K562 (cell line): Measurements from ENCODE around the gene CSN1S1. TPM values are rescaled to one million over a fixed set of nuclear protein-coding genes. Genes with fewer than 3 reads are reported as not detected.

Source experiments
- ATAC-seq: fragments of 200-7000 bp; cut with Tn5 transposase; 3 replicates; pipeline ENCODE4 v1.9.1; 2020; ENCODE audit warnings: moderate library complexity
- BruUV-seq: library from RNA; stranded (reverse); fragments of 400-500 nt; replicated peaks from 2 replicates; lab custom pipeline; 2021; lab: Mats Ljungman, UMichigan
- CTCF ChIA-PET: fragments of 300-600 bp; formaldehyde crosslinking; extraction: SDS; loops from one replicate; lab custom pipeline; 2021; ENCODE audit warnings: low intra/inter-chr PET ratio; lab: Yijun Ruan, JAX
- POLR2A ChIA-PET: fragments of 300-600, 350-650 bp; sonication (Branson Sonifier 250); formaldehyde crosslinking; extraction: SDS; loops from one replicate; lab custom pipeline; 2021; ENCODE audit warnings: antibody characterized with exemption, inconsistent platforms; lab: Yijun Ruan, JAX
- DNase-seq, 4 experiments: peaks; one replicate each; pipeline versions ENCODE4 v3.0.0 to v3.0.0-alpha.2; 2011 to 2018; ENCODE audit warnings: low spot score in 3 of 4, mixed read lengths in 3 of 4; ENCODE audit errors: extremely low read depth in 1 of 4
- FAIRE-seq: peaks from 2 replicates; lab custom pipeline; 2011; peaks lifted over from hg19 to GRCh38; lab: Jason Lieb, UNC
- H2AFZ ChIP-seq: 2 replicates; pipeline ENCODE4 v1.6.0; 2011; ENCODE audit warnings: low read depth, low read length, control low read depth, inconsistent platforms
- H3K27ac ChIP-seq: fragments of 200-600 bp; 3 replicates; pipeline ENCODE4 v1.8.0; 2011; ENCODE audit warnings: low read depth, mild to moderate bottlenecking, control low read depth, inconsistent platforms, low read length, moderate library complexity, mixed read lengths; ENCODE audit errors: extremely low read depth
- H3K27me3 ChIP-seq, 2 experiments: fragments of 300-600 bp in 1 of 2; 2 replicates in 1 of 2; 3 replicates in 1 of 2; pipeline versions ENCODE4 v1.6.0 to v1.8.0; 2011; ENCODE audit warnings: inconsistent platforms in 2 of 2, low read length in 2 of 2, mild to moderate bottlenecking in 1 of 2, mixed read lengths in 1 of 2, moderate library complexity in 1 of 2; ENCODE audit not compliant: control insufficient read depth in 2 of 2, insufficient read depth in 2 of 2
- H3K36me3 ChIP-seq: fragments of 300-600 bp; 3 replicates; pipeline ENCODE4 v1.8.0; 2011; ENCODE audit warnings: mild to moderate bottlenecking, low read length, inconsistent platforms; ENCODE audit not compliant: control insufficient read depth, insufficient read depth
- H3K4me1 ChIP-seq, 2 experiments: fragments of 200-600 bp in 1 of 2; replicated peaks in 1 of 2; 2 replicates in 1 of 2; 3 replicates in 1 of 2; pipeline versions ENCODE4 v1.5.1 to v1.8.0; 2011; ENCODE audit warnings: inconsistent platforms in 2 of 2, low read length in 2 of 2, mild to moderate bottlenecking in 1 of 2, mixed read lengths in 1 of 2, moderate library complexity in 1 of 2; ENCODE audit not compliant: control insufficient read depth in 2 of 2, insufficient read depth in 2 of 2
- H3K4me2 ChIP-seq: 2 replicates; pipeline ENCODE4 v1.6.1; 2011; ENCODE audit warnings: low read length, control low read depth, inconsistent platforms, mixed read lengths; ENCODE audit not compliant: insufficient read depth
- H3K4me3 ChIP-seq: fragments of 200-600 bp; sonication (generic), shearing (Covaris generic); 2 replicates; pipeline ENCODE4 v1.5.1; 2016; ENCODE audit warnings: control low read depth, inconsistent platforms
- H3K79me2 ChIP-seq: fragments of 200-600 bp; 3 replicates; pipeline ENCODE4 v1.8.0; 2011; ENCODE audit warnings: low read length, inconsistent platforms; ENCODE audit not compliant: control insufficient read depth, insufficient read depth
- H3K9ac ChIP-seq, 2 experiments: 2 replicates each; pipeline versions ENCODE4 v1.6.0 to v1.6.1; 2011; ENCODE audit warnings: low read depth in 2 of 2, low read length in 2 of 2, control low read depth in 1 of 2, inconsistent platforms in 1 of 2, mild to moderate bottlenecking in 1 of 2, mixed read lengths in 1 of 2; ENCODE audit not compliant: insufficient read depth in 1 of 2
- H3K9me1 ChIP-seq: one replicate; pipeline ENCODE4 v1.6.0; 2011; ENCODE audit warnings: inconsistent platforms, mild to moderate bottlenecking, low read length, moderate library complexity; ENCODE audit not compliant: control insufficient read depth, insufficient read depth
- H3K9me3 ChIP-seq: replicated peaks from 2 replicates; pipeline ENCODE4 v1.5.1; 2011; ENCODE audit warnings: low read depth, low read length, inconsistent platforms; ENCODE audit not compliant: control insufficient read depth, insufficient read depth
- H4K20me1 ChIP-seq: replicated peaks from 2 replicates; pipeline ENCODE4 v1.6.1; 2011; ENCODE audit warnings: low read length, inconsistent platforms, mixed read lengths; ENCODE audit not compliant: control insufficient read depth, insufficient read depth
- ADNP ChIP-seq: fragments of 200-800 bp; sonication (Bioruptor generic); IDR thresholded peaks from 2 replicates; pipeline ENCODE4 v1.6.1; 2016; ENCODE audit warnings: missing genetic modification characterization, missing compliant biosample characterization
- BCL6 ChIP-seq: fragments of 250-450 bp; sonication (Bioruptor Pico); IDR thresholded peaks from 2 replicates; pipeline ENCODE4 v1.4.0; 2020
- CCAR2 ChIP-seq: fragments of 200-400 bp; formaldehyde crosslinking; IDR thresholded peaks from 2 replicates; pipeline ENCODE4 v1.6.1; 2017; ENCODE audit warnings: mild to moderate bottlenecking, low read depth, low read length
- EP400 ChIP-seq: fragments of 450-650 bp; IDR thresholded peaks from 2 replicates; pipeline ENCODE4 v1.6.1; 2017; ENCODE audit warnings: antibody characterized with exemption, mild to moderate bottlenecking, moderate library complexity
- JUN ChIP-seq, 2 experiments: sonication (generic) in 1 of 2; formaldehyde crosslinking in 1 of 2; IDR thresholded peaks; 2 replicates each; pipeline versions ENCODE4 v1.6.1 to v1.8.0; 2012 to 2022; ENCODE audit warnings: borderline replicate concordance in 2 of 2, mild to moderate bottlenecking in 2 of 2, improper control_type of control experiment in 1 of 2, low read depth in 1 of 2, low read length in 1 of 2, missing genetic modification reagents in 1 of 2
- KLF13 ChIP-seq: fragments of 450-650 bp; IDR thresholded peaks from 2 replicates; pipeline ENCODE4 v1.6.1; 2016; ENCODE audit warnings: missing genetic modification characterization, low read depth, mild to moderate bottlenecking, missing compliant biosample characterization, moderate library complexity, borderline replicate concordance
- NR4A1 ChIP-seq, 2 experiments: fragments of 250-450 bp in 1 of 2; fragments of 450-650 bp in 1 of 2; sonication (Bioruptor Pico) in 1 of 2; IDR thresholded peaks; 2 replicates each; pipeline versions ENCODE4 v1.4.0 to v1.6.1; 2016 to 2020; ENCODE audit warnings: mild to moderate bottlenecking in 2 of 2, missing compliant biosample characterization in 1 of 2, missing genetic modification characterization in 1 of 2, moderate library complexity in 1 of 2
- NRF1 ChIP-seq, 2 experiments: fragments of 450-650 bp; IDR thresholded peaks in 1 of 2; conservative IDR thresholded peaks in 1 of 2; 2 replicates each; pipeline ENCODE4 v1.6.1; 2014; ENCODE audit warnings: mild to moderate bottlenecking in 2 of 2
- RFX7 ChIP-seq: fragments of 250-450 bp; sonication (Bioruptor Pico); IDR thresholded peaks from 2 replicates; pipeline ENCODE4 v1.5.1; 2021; ENCODE audit warnings: mild to moderate bottlenecking
- WHSC1 ChIP-seq: IDR thresholded peaks from one replicate; pipeline ENCODE4 v1.6.1; 2012; ENCODE audit warnings: low read length, control low read depth, inconsistent platforms
- ZNF174 ChIP-seq: fragments of 250-450 bp; sonication (Bioruptor Pico); IDR thresholded peaks from 2 replicates; pipeline ENCODE4 v1.4.0; 2020; ENCODE audit warnings: mild to moderate bottlenecking
- ZNF717 ChIP-seq: fragments of 250-450 bp; sonication (Bioruptor Pico); IDR thresholded peaks from 2 replicates; pipeline ENCODE4 v1.5.0; 2021
- in situ Hi-C: fragments of 300-500 bp; cut with MboI; formaldehyde crosslinking; loops from 4 replicates; pipeline ENCODE4 v1.15.0; 2018; ENCODE audit warnings: inconsistent platforms, mixed read lengths
- intact Hi-C: fragments of 100-400 bp; cut with micrococcal nuclease; formaldehyde crosslinking; loops from 2 replicates; pipeline ENCODE4 v1.14.2; 2022
- polyA plus RNA-seq, 8 experiments: library from polyadenylated mRNA; depleted of rRNA in 4 of 8; stranded (reverse) in 5 of 8; unstranded in 3 of 8; fragments of >200 nt; fragmentation: Nextera tagmentation in 2 of 8; fragmentation: Illumina TruSeq in 1 of 8; extraction: Ambion mirVana in 2 of 8; extraction: Trizol in 1 of 8; gene quantifications; 2 replicates each; pipeline versions ENCODE4 v1.2.1 to v1.2.3, GENCODE V29; 2011 to 2014; ENCODE audit warnings: inconsistent platforms in 1 of 8, missing spikeins in 1 of 8
- total RNA-seq, 7 experiments: library from RNA; depleted of rRNA in 6 of 7; stranded (reverse); fragments of >200 nt in 6 of 7; fragmentation: Illumina TruSeq in 2 of 7; extraction: Trizol in 2 of 7; gene quantifications; 2 replicates each; pipeline versions ENCODE4 v1.2.1 to v1.2.3, GENCODE V29; 2011 to 2021; ENCODE audit warnings: low replicate concordance in 1 of 7
- TF ChIP-seq, protein P1 (sequence below): fragments of 250-450 bp; sonication (Bioruptor Pico); IDR thresholded peaks from 2 replicates; pipeline ENCODE4 v1.6.1; 2021; ENCODE audit warnings: mild to moderate bottlenecking
- TF ChIP-seq, protein P2 (sequence below): sonication (generic); formaldehyde crosslinking; IDR thresholded peaks from 2 replicates; pipeline ENCODE4 v1.8.1; 2023; ENCODE audit warnings: mild to moderate bottlenecking, missing genetic modification reagents
- TF ChIP-seq, protein P3 (sequence below): sonication (generic); formaldehyde crosslinking; IDR thresholded peaks from 2 replicates; pipeline ENCODE4 v1.8.1; 2023; ENCODE audit warnings: missing genetic modification reagents, mild to moderate bottlenecking, borderline replicate concordance

The CSN1S1 gene
- total and polyA plus RNA-seq, 9 of the 15 experiments (the other 6 are each of a cell fraction or from before 2014, with no cell fraction given): not detected

DNA sequence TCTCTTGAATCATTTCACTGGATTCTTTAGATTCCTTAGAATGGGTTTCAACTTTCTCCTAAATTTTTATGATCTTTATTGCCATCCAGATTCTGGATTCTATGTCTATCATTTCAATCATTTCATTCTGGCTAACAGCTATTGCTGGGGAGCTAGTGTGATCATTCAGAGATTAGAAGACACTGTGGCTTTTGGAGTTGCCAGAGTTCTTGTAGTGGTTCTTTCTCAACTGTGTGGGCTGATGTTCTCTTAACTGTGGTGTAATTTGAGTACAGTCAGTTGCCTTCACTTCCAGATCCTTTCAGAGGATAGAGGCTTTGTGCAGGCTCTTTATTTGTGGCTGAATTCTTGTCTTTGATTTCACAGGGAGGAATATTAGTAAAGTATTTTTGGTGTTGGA, 46.7 kb downstream of the CSN1S1 start:
- no peak for FAIRE-seq
- H3K4me1 ChIP-seq: no peaks in the 10 kb centered on the region
- no peak for DNase-seq
- intact Hi-C loops (no loop called here), in situ Hi-C loops (no loop called here)
- H4K20me1 ChIP-seq: no peaks in the 10 kb centered on the region
- CTCF ChIA-PET: no interaction called here
- no peaks in the 10 kb centered on the region for H3K36me3 ChIP-seq
- BruUV-seq: no TSS peak
- H3K9me1 ChIP-seq: no peaks in the 10 kb centered on the region
- POLR2A ChIA-PET: no interaction called here
- H2AFZ ChIP-seq: no peak overlapping the region
- H3K27me3 ChIP-seq: no peaks in the 10 kb centered on the region
- TF ChIP-seq ZNF174 (CRISPR knock-in tag) (no peak), BCL6 (CRISPR knock-in tag) (no peak), WHSC1 (no peak), CCAR2 (no peak), RFX7 (no peak), ADNP (tag) (no peak), JUN (IDR thresholded peaks at IDR 0.05; ENCODE audit: borderline replicate concordance, low read depth, low read length) (no peak), JUN (CRISPR knock-in tag; IDR thresholded peaks at IDR 0.05; ENCODE audit: borderline replicate concordance) (no peak), NR4A1 (CRISPR knock-in tag; IDR thresholded peaks at IDR 0.05) (no peak), NR4A1 (tag; IDR thresholded peaks at IDR 0.05) (no peak), EP400 (no peak), NRF1 (conservative IDR thresholded peaks at IDR 0.05 in 1 of 2, IDR thresholded peaks at IDR 0.05 in 1 of 2) (no peak), ZNF717 (CRISPR knock-in tag) (no peak), KLF13 (tag) (no peak)
- TF ChIP-seq, protein P1, sequence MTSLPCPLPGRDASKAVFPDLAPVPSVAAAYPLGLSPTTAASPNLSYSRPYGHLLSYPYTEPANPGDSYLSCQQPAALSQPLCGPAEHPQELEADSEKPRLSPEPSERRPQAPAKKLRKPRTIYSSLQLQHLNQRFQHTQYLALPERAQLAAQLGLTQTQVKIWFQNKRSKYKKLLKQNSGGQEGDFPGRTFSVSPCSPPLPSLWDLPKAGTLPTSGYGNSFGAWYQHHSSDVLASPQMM (CRISPR knock-in tag): no peak
- TF ChIP-seq, protein P2, sequence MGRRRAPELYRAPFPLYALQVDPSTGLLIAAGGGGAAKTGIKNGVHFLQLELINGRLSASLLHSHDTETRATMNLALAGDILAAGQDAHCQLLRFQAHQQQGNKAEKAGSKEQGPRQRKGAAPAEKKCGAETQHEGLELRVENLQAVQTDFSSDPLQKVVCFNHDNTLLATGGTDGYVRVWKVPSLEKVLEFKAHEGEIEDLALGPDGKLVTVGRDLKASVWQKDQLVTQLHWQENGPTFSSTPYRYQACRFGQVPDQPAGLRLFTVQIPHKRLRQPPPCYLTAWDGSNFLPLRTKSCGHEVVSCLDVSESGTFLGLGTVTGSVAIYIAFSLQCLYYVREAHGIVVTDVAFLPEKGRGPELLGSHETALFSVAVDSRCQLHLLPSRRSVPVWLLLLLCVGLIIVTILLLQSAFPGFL (CRISPR knock-in tag): no peak
- TF ChIP-seq, protein P3, sequence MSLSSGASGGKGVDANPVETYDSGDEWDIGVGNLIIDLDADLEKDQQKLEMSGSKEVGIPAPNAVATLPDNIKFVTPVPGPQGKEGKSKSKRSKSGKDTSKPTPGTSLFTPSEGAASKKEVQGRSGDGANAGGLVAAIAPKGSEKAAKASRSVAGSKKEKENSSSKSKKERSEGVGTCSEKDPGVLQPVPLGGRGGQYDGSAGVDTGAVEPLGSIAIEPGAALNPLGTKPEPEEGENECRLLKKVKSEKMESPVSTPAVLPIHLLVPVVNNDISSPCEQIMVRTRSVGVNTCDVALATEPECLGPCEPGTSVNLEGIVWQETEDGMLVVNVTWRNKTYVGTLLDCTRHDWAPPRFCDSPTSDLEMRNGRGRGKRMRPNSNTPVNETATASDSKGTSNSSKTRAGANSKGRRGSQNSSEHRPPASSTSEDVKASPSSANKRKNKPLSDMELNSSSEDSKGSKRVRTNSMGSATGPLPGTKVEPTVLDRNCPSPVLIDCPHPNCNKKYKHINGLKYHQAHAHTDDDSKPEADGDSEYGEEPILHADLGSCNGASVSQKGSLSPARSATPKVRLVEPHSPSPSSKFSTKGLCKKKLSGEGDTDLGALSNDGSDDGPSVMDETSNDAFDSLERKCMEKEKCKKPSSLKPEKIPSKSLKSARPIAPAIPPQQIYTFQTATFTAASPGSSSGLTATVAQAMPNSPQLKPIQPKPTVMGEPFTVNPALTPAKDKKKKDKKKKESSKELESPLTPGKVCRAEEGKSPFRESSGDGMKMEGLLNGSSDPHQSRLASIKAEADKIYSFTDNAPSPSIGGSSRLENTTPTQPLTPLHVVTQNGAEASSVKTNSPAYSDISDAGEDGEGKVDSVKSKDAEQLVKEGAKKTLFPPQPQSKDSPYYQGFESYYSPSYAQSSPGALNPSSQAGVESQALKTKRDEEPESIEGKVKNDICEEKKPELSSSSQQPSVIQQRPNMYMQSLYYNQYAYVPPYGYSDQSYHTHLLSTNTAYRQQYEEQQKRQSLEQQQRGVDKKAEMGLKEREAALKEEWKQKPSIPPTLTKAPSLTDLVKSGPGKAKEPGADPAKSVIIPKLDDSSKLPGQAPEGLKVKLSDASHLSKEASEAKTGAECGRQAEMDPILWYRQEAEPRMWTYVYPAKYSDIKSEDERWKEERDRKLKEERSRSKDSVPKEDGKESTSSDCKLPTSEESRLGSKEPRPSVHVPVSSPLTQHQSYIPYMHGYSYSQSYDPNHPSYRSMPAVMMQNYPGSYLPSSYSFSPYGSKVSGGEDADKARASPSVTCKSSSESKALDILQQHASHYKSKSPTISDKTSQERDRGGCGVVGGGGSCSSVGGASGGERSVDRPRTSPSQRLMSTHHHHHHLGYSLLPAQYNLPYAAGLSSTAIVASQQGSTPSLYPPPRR (CRISPR knock-in tag): no peak
- H3K27ac ChIP-seq: no peak overlapping the region
- H3K9ac ChIP-seq: no peak overlapping the region
- H3K9me3 ChIP-seq: no peaks in the 10 kb centered on the region
- H3K79me2 ChIP-seq: no peaks in the 10 kb centered on the region
- no peak overlapping the region for H3K4me2 ChIP-seq
- H3K4me3 ChIP-seq: no peak overlapping the region
- no peak for ATAC-seq
